Tibial artery (tissue), 4 donors: ENCODE results near the gene CACNG3.
"Not testable (repeated sequence)": the region's sequence is repeated elsewhere in the genome, so short reads cannot be mapped to it uniquely, and the experiment has no call there.

Experiments used
- DNase-seq, 2 donors: peaks; one replicate each; pipeline ENCODE4 v3.0.0-alpha.2; 2019
- H3K27ac ChIP-seq, 2 donors: fragments of 200-600 bp; sonication (generic) in 1 of 2; 1 replicate in 1 of 2; 2 replicates in 1 of 2; pipeline ENCODE4 v1.5.1; 2018 to 2019; ENCODE audit warnings: mild to moderate bottlenecking in 1 of 2
- H3K27me3 ChIP-seq, 2 donors: fragments of 200-600 bp; sonication (generic) in 1 of 2; one replicate each; pipeline versions ENCODE4 v1.5.1 to v1.6.0; 2016 to 2019
- H3K36me3 ChIP-seq, 3 donors: fragments of 200-600 bp; sonication (generic) in 2 of 3; one replicate each; pipeline ENCODE4 v1.5.1; 2016 to 2019; ENCODE audit warnings: mild to moderate bottlenecking in 2 of 3
- H3K4me1 ChIP-seq, 4 donors: fragments of 200-600 bp; sonication (generic) in 2 of 4; 1 replicate in 3 of 4; 2 replicates in 1 of 4; pipeline ENCODE4 v1.5.1; 2016 to 2019
- H3K4me3 ChIP-seq, 2 donors: fragments of 200-600 bp; sonication (generic) in 1 of 2; 1 replicate in 1 of 2; 2 replicates in 1 of 2; pipeline ENCODE4 v1.5.1; 2018 to 2019; ENCODE audit warnings: mild to moderate bottlenecking in 2 of 2
- H3K9me3 ChIP-seq, 3 donors: fragments of 200-600 bp; sonication (generic) in 1 of 3; one replicate each; pipeline ENCODE4 v1.5.1; 2016 to 2019
- CTCF ChIP-seq, 2 experiments: fragments of 200-600 bp in 1 of 2; fragments of 450-650 bp in 1 of 2; IDR thresholded peaks; one replicate each; pipeline ENCODE4 v1.5.1; 2017 to 2019; ENCODE audit warnings: antibody characterized with exemption in 2 of 2, mild to moderate bottlenecking in 1 of 2, moderate library complexity in 1 of 2
- intact Hi-C: fragments of 100-400 bp; cut with DNase I; formaldehyde crosslinking; loops from one replicate; pipeline ENCODE4 v1.15.0; 2023; ENCODE audit warnings: low total_unique reads

CACNG3 gene

GRCh38 chr16:24235806-24236205, 20.3 kb upstream of the CACNG3 start:
- no peak overlapping the region for H3K27ac ChIP-seq
- peaks cover 0 to 3% of the 10 kb centered on the region in 2 donors for H3K27me3 ChIP-seq
- peaks cover 0 to 4% (median 3%) of the 10 kb centered on the region in 3 donors for H3K9me3 ChIP-seq
- H3K4me1 ChIP-seq, result no peaks in the 10 kb centered on the region
- no peaks in the 10 kb centered on the region for H3K36me3 ChIP-seq
- H3K4me3 ChIP-seq, result no peak overlapping the region
- no peak for DNase-seq
- intact Hi-C loops, result no loop called here
- TF ChIP-seq CTCF (IDR thresholded peaks at IDR 0.05), result no peak

DNA sequence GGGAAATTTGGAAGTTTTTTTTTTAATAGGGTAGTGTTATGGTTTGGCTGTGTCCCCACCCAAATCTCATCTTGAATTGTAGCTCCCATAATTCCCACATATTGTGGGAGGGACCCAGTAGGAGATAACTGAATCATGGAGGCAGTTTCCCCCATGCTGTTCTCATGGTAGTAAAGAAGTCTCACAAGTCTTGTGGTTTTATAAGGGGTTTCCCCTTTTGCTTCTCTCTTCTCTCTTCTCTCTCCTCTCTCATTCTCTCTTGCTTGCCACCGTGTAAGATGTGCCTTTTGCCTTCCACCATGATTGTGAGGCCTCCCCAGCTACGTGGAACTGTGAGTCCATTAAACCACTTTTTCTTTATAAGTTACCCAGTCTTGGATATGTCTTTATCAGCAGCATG, 17.3 kb upstream of the CACNG3 start:
- DNase-seq, H3K9me3 ChIP-seq, H3K4me1 ChIP-seq, H3K27ac ChIP-seq, intact Hi-C loops, H3K27me3 ChIP-seq, H3K36me3 ChIP-seq, H3K4me3 ChIP-seq: not testable (repeated sequence)

- H3K27ac ChIP-seq, result no peak overlapping the region
- no peak for TF ChIP-seq CTCF (IDR thresholded peaks at IDR 0.05)
- no peaks in the 10 kb centered on the region for H3K27me3 ChIP-seq
- no peak for DNase-seq
- H3K36me3 ChIP-seq, result no peaks in the 10 kb centered on the region
- no peaks in the 10 kb centered on the region for H3K4me1 ChIP-seq
- no peak overlapping the region for H3K4me3 ChIP-seq
- intact Hi-C loops, result no loop called here
- H3K9me3 ChIP-seq, result no peaks in the 10 kb centered on the region
Observed at GRCh38 chr16:24246911-24247607, 9.1 kb upstream of the CACNG3 start.

- no peak for DNase-seq
- H3K27ac ChIP-seq, result no peak overlapping the region
- no peaks in the 10 kb centered on the region for H3K9me3 ChIP-seq
- no peaks in the 10 kb centered on the region for H3K4me1 ChIP-seq
- intact Hi-C loops, result loop anchor here (5.0 kb wide), 1 partner anchor 206 kb away; no protein-coding TSS in a partner anchor
- H3K27me3 ChIP-seq, result peaks cover 0 to 32% of the 10 kb centered on the region in 2 donors
- H3K36me3 ChIP-seq, result no peaks in the 10 kb centered on the region
- H3K4me3 ChIP-seq, result no peak overlapping the region
- peak; percentile 34 to 40 for TF ChIP-seq CTCF (IDR thresholded peaks at IDR 0.05)
Observed at GRCh38 chr16:24253192-24253591, 2.9 kb upstream of the CACNG3 start.

DNA sequence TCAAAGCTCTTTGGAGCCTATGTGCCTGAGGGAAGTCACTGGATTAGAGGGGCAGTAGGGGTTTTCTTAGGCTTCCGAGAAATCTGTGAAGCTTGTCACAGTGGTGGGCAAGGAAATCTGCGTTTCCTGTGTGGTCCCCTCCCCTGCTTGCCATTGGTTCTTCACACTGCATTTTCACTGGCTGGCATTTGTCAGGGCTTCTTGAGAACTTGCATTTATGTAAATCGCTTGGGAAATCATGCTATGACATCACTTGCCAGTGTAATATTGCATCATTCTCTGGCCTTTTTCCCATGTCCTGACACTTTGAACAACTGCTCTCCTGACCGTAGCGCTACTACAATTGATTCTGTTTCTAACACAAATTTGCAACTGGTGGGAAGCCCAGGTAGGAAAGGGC, 1.8 kb downstream of the CACNG3 start:
- DNase-seq, result no peak
- TF ChIP-seq CTCF (IDR thresholded peaks at IDR 0.05), result no peak
- Histone ChIP-seq H3K27me3 (peaks cover 0 to 36% of the 10 kb centered on the region in 2 donors), H3K4me3 (no peak overlapping the region), H3K4me1 (no peaks in the 10 kb centered on the region), H3K27ac (no peak overlapping the region), H3K36me3 (no peaks in the 10 kb centered on the region), H3K9me3 (no peaks in the 10 kb centered on the region)
- intact Hi-C loops, result loop anchor here (5.0 kb wide), 1 partner anchor 221 kb away; no protein-coding TSS in a partner anchor

DNA sequence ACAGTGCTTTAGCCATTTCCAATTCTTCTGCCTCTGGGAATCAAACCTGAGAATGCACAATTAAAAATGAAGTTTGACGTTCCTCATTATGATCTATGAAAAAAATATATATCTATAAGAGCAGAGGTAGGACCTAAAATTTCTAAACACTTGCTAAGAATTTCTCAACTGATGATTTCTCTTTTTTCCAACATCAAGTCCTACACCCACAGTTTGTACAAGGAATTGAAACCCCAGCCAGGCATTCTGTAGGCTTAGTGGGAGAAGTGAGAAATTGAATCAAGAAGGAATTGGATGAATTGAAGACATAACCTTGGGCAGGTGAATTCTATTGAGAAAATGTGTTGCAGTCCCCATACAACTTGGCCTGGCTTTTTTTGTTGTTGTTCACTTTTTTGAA, 2.7 kb downstream of the CACNG3 start:
- no peaks in the 10 kb centered on the region for H3K4me1 ChIP-seq
- peaks cover 0 to 32% of the 10 kb centered on the region in 2 donors for H3K27me3 ChIP-seq
- TF ChIP-seq CTCF (IDR thresholded peaks at IDR 0.05), result no peak
- H3K4me3 ChIP-seq, result no peak overlapping the region
- no peaks in the 10 kb centered on the region for H3K9me3 ChIP-seq
- no peak for DNase-seq
- intact Hi-C loops, result loop anchor here (5.0 kb wide), 1 partner anchor 221 kb away; no protein-coding TSS in a partner anchor
- no peaks in the 10 kb centered on the region for H3K36me3 ChIP-seq
- no peak overlapping the region for H3K27ac ChIP-seq
